Activated T-cell treated with anti-CD3 and anti-CD28 coated beads, Interleukin-2, amount 50 U/mL, for 72 hours (primary cell): ENCODE measurements around the gene ARAF. TPM values are rescaled to one million over a fixed set of nuclear protein-coding genes. Genes with fewer than 3 reads are reported as not detected.
A peak's percentile ranks its signal among the peaks of the same experiment; 100 is the strongest.
"Not testable (repeated sequence)": the region's sequence is repeated elsewhere in the genome, so short reads cannot be mapped to it uniquely, and the experiment has no call there.

Experiments used
- ATAC-seq, 2 donors: fragments of 150-1000 bp; cut with Tn5 transposase; replicated peaks in 1 of 2; 2 replicates each; pipeline ENCODE4 v1.10.0; 2021; ENCODE audit warnings: moderate library complexity in 2 of 2, mild to moderate bottlenecking in 1 of 2
- DNase-seq, 2 donors: peaks; one replicate each; pipeline ENCODE4 v3.0.0; 2021 to 2022; ENCODE audit warnings: mixed read lengths in 1 of 2
- H3K27ac Mint-ChIP-seq: one replicate; pipeline ENCODE4 v1.8.0; 2022; ENCODE audit warnings: mild to moderate bottlenecking, moderate library complexity, mixed read lengths
- H3K27me3 Mint-ChIP-seq: one replicate; pipeline ENCODE4 v1.8.0; 2022; ENCODE audit warnings: low read depth, mixed read lengths
- H3K36me3 Mint-ChIP-seq, 2 donors: one replicate each; pipeline ENCODE4 v1.8.0; 2022; ENCODE audit warnings: mixed read lengths in 2 of 2, mild to moderate bottlenecking in 1 of 2; ENCODE audit not compliant: insufficient read depth in 2 of 2
- H3K4me1 Mint-ChIP-seq: one replicate; pipeline ENCODE4 v1.8.0; 2022; ENCODE audit warnings: low read depth, mixed read lengths
- H3K4me3 Mint-ChIP-seq, 2 donors: one replicate each; pipeline ENCODE4 v1.8.0; 2022; ENCODE audit warnings: mild to moderate bottlenecking in 2 of 2, mixed read lengths in 2 of 2, moderate library complexity in 2 of 2
- H3K9me3 Mint-ChIP-seq, 2 donors: one replicate each; pipeline ENCODE4 v1.8.0; 2022; ENCODE audit warnings: mixed read lengths in 2 of 2
- total RNA-seq, 2 donors: library from RNA; stranded (reverse); gene quantifications; one replicate each; pipeline ENCODE4 v1.2.3, GENCODE V29; 2022

Gene ARAF
- total RNA-seq: 10 to 100 TPM; 94.7 to 97.5 TPM

GRCh38 chrX:47560934-47561658 is at the start of gene ARAF:
Gene ARAF (plus strand): TSS chrX:47561205. CDS start chrX:47562968, 1,763 bp downstream.
- Mint-ChIP-seq H3K27me3 (peaks cover 6% of the 10 kb centered on the region), H3K4me3 (peak within 1 kb of the TSS; percentile 81 to 85), H3K9me3 (no peaks in the 10 kb centered on the region), H3K36me3 (peaks cover 9 to 10% of the 10 kb centered on the region in 2 donors), H3K27ac (peak within 1 kb of the TSS; percentile 91), H3K4me1 (peaks cover 30% of the 10 kb centered on the region)
- DNase-seq (peak; percentile 92 to 96), ATAC-seq (peak; percentile 86 to 88)

- not testable (repeated sequence) for ATAC-seq, H3K27ac Mint-ChIP-seq, DNase-seq, H3K36me3 Mint-ChIP-seq, H3K9me3 Mint-ChIP-seq, H3K4me1 Mint-ChIP-seq
- peak overlapping the region in 1 of 2 donors; percentile 90 for H3K4me3 Mint-ChIP-seq
- peaks cover 22% of the 10 kb centered on the region for H3K27me3 Mint-ChIP-seq
Measured at GRCh38 chrX:47512383-47512782, 48.6 kb upstream of the ARAF start.

GRCh38 chrX:47513034-47513965 is 47.7 kb upstream of the ARAF start:
- H3K9me3 Mint-ChIP-seq, H3K27ac Mint-ChIP-seq, H3K36me3 Mint-ChIP-seq, H3K4me1 Mint-ChIP-seq: not testable (repeated sequence)
- H3K4me3 Mint-ChIP-seq: peak overlapping the region; percentile 85 to 90
- H3K27me3 Mint-ChIP-seq: peaks cover 22% of the 10 kb centered on the region
- ATAC-seq: peak; percentile 83 to 84
- peak in 1 of 2 donors; percentile 9 for DNase-seq

DNA sequence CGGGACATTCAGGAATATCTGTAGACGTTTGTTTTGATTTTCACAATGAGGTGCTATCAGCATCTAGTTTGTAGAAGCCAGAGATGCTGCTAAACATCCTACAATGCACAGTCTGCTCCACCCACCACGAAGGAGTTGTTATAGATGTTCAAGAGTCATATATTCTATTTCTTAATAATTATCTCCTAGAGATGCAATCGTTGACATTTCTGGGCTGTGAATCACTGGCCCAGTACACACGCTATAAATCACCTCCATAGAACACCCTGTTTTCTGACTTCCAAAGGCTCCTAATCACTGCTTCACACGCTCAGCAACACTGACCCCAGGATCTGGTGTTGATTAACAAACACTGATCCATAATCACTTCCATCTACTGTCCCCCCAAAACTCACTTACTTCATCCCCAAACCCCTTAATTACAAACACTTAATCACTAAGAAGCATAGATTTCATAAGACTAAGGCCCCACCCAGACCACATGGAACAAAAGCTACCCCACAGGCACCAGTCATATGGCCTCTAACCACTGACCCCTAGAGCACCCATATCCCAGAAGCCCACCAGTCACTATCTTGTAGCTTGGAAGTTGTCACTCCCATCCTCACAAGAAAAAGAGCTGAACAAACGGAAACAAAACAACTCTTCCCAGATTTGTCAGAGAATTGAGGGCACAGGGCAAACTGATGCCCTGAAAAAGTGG is 46.3 kb upstream of the ARAF start:
- DNase-seq (no peak), ATAC-seq (no peak)
- Mint-ChIP-seq H3K9me3 (no peaks in the 10 kb centered on the region), H3K27me3 (peaks cover 22% of the 10 kb centered on the region), H3K27ac (no peak overlapping the region), H3K4me1 (peaks cover 10% of the 10 kb centered on the region), H3K4me3 (peak overlapping the region in 1 of 2 donors; percentile 6), H3K36me3 (peaks cover 0 to 2% of the 10 kb centered on the region in 2 donors)

DNA sequence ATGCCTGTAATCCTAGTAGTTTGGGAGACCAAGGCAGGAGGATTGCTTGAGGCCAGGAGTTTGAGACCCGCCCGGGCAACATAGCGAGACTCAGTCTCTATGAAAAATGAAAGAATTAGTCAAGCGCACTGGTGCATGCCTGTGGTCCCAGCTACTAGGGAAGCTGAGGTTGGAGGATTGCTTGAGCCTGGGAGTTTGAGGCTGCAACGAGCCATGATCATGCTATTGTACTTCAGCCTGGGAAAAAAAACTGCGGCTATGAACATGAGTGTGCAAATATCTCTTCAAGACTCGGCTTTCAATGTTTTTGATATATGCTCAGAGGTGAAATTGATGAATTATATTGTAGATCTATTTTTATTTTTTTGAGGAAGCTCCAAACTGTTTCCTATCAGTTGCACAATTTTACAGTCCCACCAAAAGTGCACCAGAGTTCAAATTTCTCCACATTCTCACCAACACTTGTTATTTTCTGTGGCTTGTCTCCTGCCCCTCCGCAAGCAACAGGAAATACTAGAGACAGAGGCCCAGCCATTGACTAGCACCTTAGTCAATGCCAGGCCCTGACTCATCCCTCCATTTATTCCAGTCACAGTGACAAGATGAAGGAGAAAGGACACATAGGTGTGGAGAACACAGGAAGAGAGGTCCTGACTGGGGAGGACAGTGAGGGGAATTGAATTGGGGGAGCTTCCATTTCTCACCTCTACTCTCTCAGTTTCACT is 44.9 kb upstream of the ARAF start:
- Mint-ChIP-seq H3K27me3 (peaks cover 22% of the 10 kb centered on the region), H3K27ac (no peak overlapping the region), H3K9me3 (no peaks in the 10 kb centered on the region), H3K4me3 (no peak overlapping the region), H3K4me1 (peaks cover 10% of the 10 kb centered on the region), H3K36me3 (peaks cover 0 to 2% of the 10 kb centered on the region in 2 donors)
- ATAC-seq (peak in 1 of 2 donors; percentile 42), DNase-seq (no peak)

DNA sequence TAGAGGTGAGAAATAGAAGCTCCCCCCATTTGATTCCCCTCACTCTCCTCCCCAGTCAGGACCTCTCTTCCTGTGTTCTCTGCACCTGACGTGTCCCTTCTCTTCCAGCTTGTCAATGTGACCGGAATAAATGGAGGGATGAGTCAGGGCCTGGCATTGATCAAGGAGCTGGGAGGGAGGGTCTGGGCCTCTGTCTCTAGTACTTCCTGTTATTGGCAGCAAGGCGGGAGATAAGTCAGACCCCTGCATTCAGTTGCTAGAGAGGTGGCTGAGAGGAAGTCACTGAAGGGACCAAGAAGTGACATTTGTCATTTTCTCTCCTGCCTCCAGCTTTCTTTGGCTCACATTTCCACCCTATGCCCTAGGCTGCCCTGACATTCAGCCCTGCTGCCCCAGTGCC is 42.9 kb upstream of the ARAF start:
- Mint-ChIP-seq H3K4me1 (peaks cover 14% of the 10 kb centered on the region), H3K4me3 (no peak overlapping the region), H3K36me3 (peaks cover 0 to 2% of the 10 kb centered on the region in 2 donors), H3K9me3 (no peaks in the 10 kb centered on the region), H3K27ac (no peak overlapping the region), H3K27me3 (peaks cover 14% of the 10 kb centered on the region)
- no peak for ATAC-seq
- DNase-seq: no peak

DNA sequence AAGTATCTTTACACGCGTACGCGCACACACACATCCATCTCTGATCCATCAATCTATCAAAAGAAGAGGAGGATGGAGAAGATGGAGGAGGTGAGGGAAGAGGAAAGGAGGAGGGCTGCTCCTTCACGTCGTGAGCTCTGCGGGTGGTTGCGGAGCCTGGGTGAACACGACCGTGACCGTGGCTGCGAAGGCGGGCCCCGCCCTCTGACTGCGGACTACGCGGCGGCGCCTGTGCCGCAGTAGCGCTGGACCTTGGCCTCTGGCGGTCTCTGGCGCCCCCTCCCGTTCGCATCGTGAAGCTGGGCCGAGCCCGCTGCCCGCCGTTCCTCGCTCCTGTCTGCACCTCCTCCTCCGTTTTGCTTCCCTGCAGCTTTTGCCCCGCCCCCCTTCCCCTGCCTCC is 37.7 kb upstream of the ARAF start:
- no peak overlapping the region for H3K27ac Mint-ChIP-seq
- H3K27me3 Mint-ChIP-seq: no peaks in the 10 kb centered on the region
- no peaks in the 10 kb centered on the region for H3K9me3 Mint-ChIP-seq
- DNase-seq (peak; percentile 84 to 86), ATAC-seq (peak; percentile 99 to 100)
- H3K4me3 Mint-ChIP-seq: peak overlapping the region; percentile 78 to 85
- peaks cover 5% of the 10 kb centered on the region for H3K4me1 Mint-ChIP-seq
- no peaks in the 10 kb centered on the region for H3K36me3 Mint-ChIP-seq

DNA sequence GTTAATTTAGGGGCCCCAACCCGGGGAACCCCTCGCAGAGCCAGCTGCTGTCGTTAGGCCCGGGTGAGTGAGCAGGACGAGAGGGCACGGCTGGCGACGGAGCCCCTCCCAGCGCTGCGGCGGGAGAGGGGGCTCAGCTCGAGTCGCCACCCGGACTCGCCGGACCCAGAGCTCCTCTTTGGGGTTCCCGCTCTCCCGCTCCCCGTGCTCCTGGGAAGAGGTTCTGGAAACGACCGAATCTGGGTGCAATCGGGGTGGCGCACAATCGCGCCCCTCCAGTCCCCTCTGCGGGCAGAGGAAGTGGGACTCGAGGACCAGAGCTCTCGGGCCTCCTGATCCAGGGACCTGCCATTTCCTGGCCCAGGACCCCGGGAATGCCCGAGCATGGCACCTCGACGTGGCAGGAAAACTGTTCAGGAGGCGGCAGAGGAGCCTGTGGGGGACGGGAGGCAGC is 37.3 kb upstream of the ARAF start:
- peak; percentile 57 to 61 for ATAC-seq
- no peak for DNase-seq

DNA sequence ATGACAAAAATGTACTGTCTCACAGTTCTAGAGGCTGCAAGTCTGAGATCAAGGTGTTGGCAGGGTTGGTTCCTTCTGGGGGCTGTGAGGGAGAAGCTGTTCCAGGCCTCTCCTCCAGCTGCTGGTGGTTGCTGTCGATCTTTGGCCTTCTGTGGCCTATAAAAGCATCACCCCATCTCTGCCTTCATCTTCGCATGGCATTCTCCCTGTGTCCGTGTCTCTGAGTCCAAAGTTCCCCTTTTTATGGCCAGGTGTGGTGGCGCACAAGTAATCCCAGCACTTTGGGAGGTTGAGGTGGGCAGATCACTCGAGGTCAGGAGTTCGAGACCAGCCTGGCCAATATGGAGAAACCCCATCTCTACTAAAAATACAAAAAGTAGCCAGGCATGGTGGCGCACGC is 31.5 kb upstream of the ARAF start:
- no peak for DNase-seq
- Mint-ChIP-seq H3K27ac (no peak overlapping the region), H3K9me3 (no peaks in the 10 kb centered on the region), H3K36me3 (no peaks in the 10 kb centered on the region), H3K4me3 (no peak overlapping the region), H3K4me1 (no peaks in the 10 kb centered on the region), H3K27me3 (no peaks in the 10 kb centered on the region)
- no peak for ATAC-seq

More for the DNA sequence above, 37.3 kb upstream of the ARAF start:
- H3K27me3 Mint-ChIP-seq: no peaks in the 10 kb centered on the region
- peak overlapping the region; percentile 78 to 85 for H3K4me3 Mint-ChIP-seq
- H3K36me3 Mint-ChIP-seq: no peaks in the 10 kb centered on the region
- no peak overlapping the region for H3K27ac Mint-ChIP-seq
- H3K9me3 Mint-ChIP-seq: no peaks in the 10 kb centered on the region
- H3K4me1 Mint-ChIP-seq: peaks cover 5% of the 10 kb centered on the region

- no peak overlapping the region for H3K4me3 Mint-ChIP-seq
- no peaks in the 10 kb centered on the region for H3K27me3 Mint-ChIP-seq
- no peaks in the 10 kb centered on the region for H3K4me1 Mint-ChIP-seq
- no peaks in the 10 kb centered on the region for H3K36me3 Mint-ChIP-seq
- DNase-seq (no peak), ATAC-seq (no peak)
- H3K27ac Mint-ChIP-seq: no peak overlapping the region
- no peaks in the 10 kb centered on the region for H3K9me3 Mint-ChIP-seq
Measured at GRCh38 chrX:47530049-47530448, 31.0 kb upstream of the ARAF start.

GRCh38 chrX:47539860-47540259 is 21.1 kb upstream of the ARAF start:
- H3K27me3 Mint-ChIP-seq: peaks cover 17% of the 10 kb centered on the region
- DNase-seq (no peak), ATAC-seq (no peak)
- no peak overlapping the region for H3K27ac Mint-ChIP-seq
- no peaks in the 10 kb centered on the region for H3K36me3 Mint-ChIP-seq
- H3K4me3 Mint-ChIP-seq: no peak overlapping the region
- H3K9me3 Mint-ChIP-seq: no peaks in the 10 kb centered on the region
- H3K4me1 Mint-ChIP-seq: no peaks in the 10 kb centered on the region

GRCh38 chrX:47540754-47541538 is 20.1 kb upstream of the ARAF start:
- DNase-seq: no peak
- ATAC-seq: peak in 1 of 2 donors; percentile 50
- no peak overlapping the region for H3K27ac Mint-ChIP-seq
- H3K4me3 Mint-ChIP-seq: no peak overlapping the region
- H3K36me3 Mint-ChIP-seq: no peaks in the 10 kb centered on the region
- H3K4me1 Mint-ChIP-seq: no peaks in the 10 kb centered on the region
- H3K27me3 Mint-ChIP-seq: peaks cover 11% of the 10 kb centered on the region
- H3K9me3 Mint-ChIP-seq: no peaks in the 10 kb centered on the region
